Eye (tissue), 1 donor: ENCODE results near the gene HS1BP3.

Experiments
- DNase-seq: peaks from one replicate; pipeline ENCODE4 v3.0.0-alpha.2; 2015

HS1BP3 gene

GRCh38 chr2:20645301-20645701, 5.6 kb downstream of the HS1BP3 start:
- DNase-seq: no peak

- DNase-seq: no peak
Measured at GRCh38 chr2:20643826-20644225, 7.1 kb downstream of the HS1BP3 start.

- DNase-seq: no peak
Measured at GRCh38 chr2:20643060-20643459, 7.8 kb downstream of the HS1BP3 start.

- DNase-seq: peak; percentile 92
Measured at GRCh38 chr2:20642055-20642971, 8.6 kb downstream of the HS1BP3 start.

GRCh38 chr2:20641123-20641985, 9.5 kb downstream of the HS1BP3 start:
- DNase-seq: no peak

GRCh38 chr2:20640411-20641122, 10.3 kb downstream of the HS1BP3 start:
- no peak for DNase-seq

- no peak for DNase-seq
Measured at GRCh38 chr2:20638646-20639430, 12.1 kb downstream of the HS1BP3 start.

- DNase-seq: no peak
Measured at GRCh38 chr2:20638014-20638413, 12.9 kb downstream of the HS1BP3 start.

GRCh38 chr2:20637147-20637546, 13.8 kb downstream of the HS1BP3 start:
- no peak for DNase-seq

GRCh38 chr2:20635675-20636584, 15.0 kb downstream of the HS1BP3 start:
- DNase-seq: peak; percentile 95

- DNase-seq: peak; percentile 67
Measured at GRCh38 chr2:20635113-20635510, 15.8 kb downstream of the HS1BP3 start.

GRCh38 chr2:20634507-20635112, 16.3 kb downstream of the HS1BP3 start:
- peak; percentile 70 for DNase-seq

GRCh38 chr2:20633794-20634506, 16.9 kb downstream of the HS1BP3 start:
- DNase-seq: peak; percentile 41

GRCh38 chr2:20633001-20633400, 17.9 kb downstream of the HS1BP3 start:
- no peak for DNase-seq

GRCh38 chr2:20632446-20632990, 18.4 kb downstream of the HS1BP3 start:
- DNase-seq: no peak

- DNase-seq: no peak
Measured at GRCh38 chr2:20631617-20632307, 19.1 kb downstream of the HS1BP3 start.

- no peak for DNase-seq
Measured at GRCh38 chr2:20630967-20631366, 19.9 kb downstream of the HS1BP3 start.

GRCh38 chr2:20629581-20630171, 21.2 kb downstream of the HS1BP3 start:
- peak; percentile 76 for DNase-seq

- no peak for DNase-seq
Measured at GRCh38 chr2:20629181-20629580, 21.7 kb downstream of the HS1BP3 start.
